ENCODE results near the gene OGA. TPM values are rescaled to one million over a fixed set of nuclear protein-coding genes. Genes with fewer than 3 reads are reported as not detected.

Gene OGA
- polyA plus RNA-seq, 3 donors: 6.9 to 104 (median 15.3) TPM

DNA sequence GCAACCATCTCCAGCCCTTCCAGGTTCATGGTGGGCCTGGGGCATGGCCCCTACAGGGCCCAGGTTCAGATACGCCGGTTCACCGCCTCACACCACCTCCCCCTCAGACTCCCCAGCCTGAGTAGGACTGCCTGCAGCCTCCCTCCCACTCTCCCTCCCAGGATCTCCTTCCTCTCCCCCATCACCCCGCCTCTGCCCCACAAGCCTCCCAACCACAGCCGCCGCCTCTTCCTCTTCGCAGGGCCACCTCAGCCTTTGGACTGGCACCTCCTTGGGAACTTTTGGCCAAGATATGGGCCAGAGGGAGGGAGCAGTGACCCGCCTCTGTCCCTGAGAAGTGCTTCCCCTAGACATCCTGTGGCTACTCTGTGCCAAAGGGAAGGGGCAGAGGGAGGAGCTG, 16.1 kb upstream of the OGA start:
- Histone ChIP-seq H3K79me2 (ENCODE audit: insufficient read depth, low read length) (no peaks in the 10 kb centered on the region), H3K4me1 (ENCODE audit: control insufficient read depth in 1 of 2, insufficient read depth in 2 of 2, low read length in 2 of 2) (peaks cover 46 to 50% of the 10 kb centered on the region in 2 donors), H2AFZ (ENCODE audit: insufficient read depth, low read depth, low read length, poor library complexity, severe bottlenecking) (no peak overlapping the region), H3K36me3 (replicated peaks in 1 of 2; ENCODE audit: control insufficient read depth in 1 of 2, insufficient read depth in 2 of 2, low read length in 2 of 2) (no peaks in the 10 kb centered on the region), H3K9me3 (replicated peaks in 1 of 2; ENCODE audit: control insufficient read depth in 1 of 2, insufficient read depth in 1 of 2, low read length in 2 of 2) (no peaks in the 10 kb centered on the region), H3K4me3 (replicated peaks in 1 of 3; ENCODE audit: low read depth in 2 of 3, low read length in 3 of 3) (peak overlapping the region in 1 of 3 experiments; percentile 32), H4K20me1 (ENCODE audit: insufficient read depth, low read length) (peaks cover 49% of the 10 kb centered on the region), H3K27ac (ENCODE audit: low read depth in 1 of 2, low read length in 2 of 2) (peak overlapping the region in 1 of 2 donors; percentile 42), H3K9ac (ENCODE audit: insufficient read depth, low read length, poor library complexity, severe bottlenecking) (no peak overlapping the region), H3K4me2 (replicated peaks; ENCODE audit: extremely low read depth, low read length, poor library complexity, severe bottlenecking) (peak overlapping the region; percentile 46), H3K27me3 (ENCODE audit: control insufficient read depth in 2 of 2, insufficient read depth in 2 of 2, low read length in 2 of 2) (no peaks in the 10 kb centered on the region)
- Mint-ChIP-seq H3K4me3 (peak overlapping the region in 1 of 2 donors; percentile 52), H3K9me3 (no peaks in the 10 kb centered on the region), H3K36me3 (peaks cover 0 to 7% of the 10 kb centered on the region in 2 donors), H3K27ac (peak overlapping the region in 2 of 7 donors; percentile 22 to 73), H3K4me1 (peaks cover 57% of the 10 kb centered on the region), H3K27me3 (ENCODE audit: low read depth in 3 of 3) (peaks cover 1 to 3% (median 2%) of the 10 kb centered on the region in 3 donors)
- intact Hi-C loops (cut with micrococcal nuclease): loop anchor here in 1 of 2 donors (5.0 kb wide), 1 partner anchor 318 kb away; the partner anchor contains the start of gene NOLC1
- WGBS (ENCODE audit: insufficient coverage): 2% methylated on average over 4 of the region's 8 CpGs
- peak; percentile 49 to 71 (median 54) for DNase-seq
- TF ChIP-seq, protein P1, sequence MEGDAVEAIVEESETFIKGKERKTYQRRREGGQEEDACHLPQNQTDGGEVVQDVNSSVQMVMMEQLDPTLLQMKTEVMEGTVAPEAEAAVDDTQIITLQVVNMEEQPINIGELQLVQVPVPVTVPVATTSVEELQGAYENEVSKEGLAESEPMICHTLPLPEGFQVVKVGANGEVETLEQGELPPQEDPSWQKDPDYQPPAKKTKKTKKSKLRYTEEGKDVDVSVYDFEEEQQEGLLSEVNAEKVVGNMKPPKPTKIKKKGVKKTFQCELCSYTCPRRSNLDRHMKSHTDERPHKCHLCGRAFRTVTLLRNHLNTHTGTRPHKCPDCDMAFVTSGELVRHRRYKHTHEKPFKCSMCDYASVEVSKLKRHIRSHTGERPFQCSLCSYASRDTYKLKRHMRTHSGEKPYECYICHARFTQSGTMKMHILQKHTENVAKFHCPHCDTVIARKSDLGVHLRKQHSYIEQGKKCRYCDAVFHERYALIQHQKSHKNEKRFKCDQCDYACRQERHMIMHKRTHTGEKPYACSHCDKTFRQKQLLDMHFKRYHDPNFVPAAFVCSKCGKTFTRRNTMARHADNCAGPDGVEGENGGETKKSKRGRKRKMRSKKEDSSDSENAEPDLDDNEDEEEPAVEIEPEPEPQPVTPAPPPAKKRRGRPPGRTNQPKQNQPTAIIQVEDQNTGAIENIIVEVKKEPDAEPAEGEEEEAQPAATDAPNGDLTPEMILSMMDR (IDR thresholded peaks at IDR 0.05): no peak

GRCh38 chr10:101833466-101833865, 15.2 kb upstream of the OGA start:
- intact Hi-C loops (cut with micrococcal nuclease): loop anchor here in 1 of 2 donors (5.0 kb wide), 1 partner anchor 319 kb away; the partner anchor contains the start of gene NOLC1
- Histone ChIP-seq H3K4me3 (replicated peaks in 1 of 3; ENCODE audit: low read depth in 2 of 3, low read length in 3 of 3) (no peak overlapping the region), H2AFZ (ENCODE audit: insufficient read depth, low read depth, low read length, poor library complexity, severe bottlenecking) (no peak overlapping the region), H3K27me3 (ENCODE audit: control insufficient read depth in 2 of 2, insufficient read depth in 2 of 2, low read length in 2 of 2) (no peaks in the 10 kb centered on the region), H4K20me1 (ENCODE audit: insufficient read depth, low read length) (peaks cover 40% of the 10 kb centered on the region), H3K9me3 (replicated peaks in 1 of 2; ENCODE audit: control insufficient read depth in 1 of 2, insufficient read depth in 1 of 2, low read length in 2 of 2) (no peaks in the 10 kb centered on the region), H3K27ac (ENCODE audit: low read depth in 1 of 2, low read length in 2 of 2) (no peak overlapping the region), H3K4me2 (replicated peaks; ENCODE audit: extremely low read depth, low read length, poor library complexity, severe bottlenecking) (no peak overlapping the region), H3K9ac (ENCODE audit: insufficient read depth, low read length, poor library complexity, severe bottlenecking) (no peak overlapping the region), H3K4me1 (ENCODE audit: control insufficient read depth in 1 of 2, insufficient read depth in 2 of 2, low read length in 2 of 2) (peaks cover 54 to 57% of the 10 kb centered on the region in 2 donors), H3K79me2 (ENCODE audit: insufficient read depth, low read length) (no peaks in the 10 kb centered on the region), H3K36me3 (replicated peaks in 1 of 2; ENCODE audit: control insufficient read depth in 1 of 2, insufficient read depth in 2 of 2, low read length in 2 of 2) (no peaks in the 10 kb centered on the region)
- no peaks in the 10 kb centered on the region for H3K9me3 Mint-ChIP-seq
- peaks cover 0 to 2% (median 2%) of the 10 kb centered on the region in 3 donors for H3K27me3 Mint-ChIP-seq (ENCODE audit: low read depth in 3 of 3)
- TF ChIP-seq, protein P1 (IDR thresholded peaks at IDR 0.05): no peak
- no peak for DNase-seq
- peaks cover 0 to 5% of the 10 kb centered on the region in 2 donors for H3K36me3 Mint-ChIP-seq
- H3K4me1 Mint-ChIP-seq: peaks cover 59% of the 10 kb centered on the region
- H3K4me3 Mint-ChIP-seq: no peak overlapping the region
- WGBS (ENCODE audit: insufficient coverage): no CpG with 5 or more reads among the region's 1 CpG
- peak overlapping the region in 2 of 7 donors; percentile 52 to 63 for H3K27ac Mint-ChIP-seq

Data from CD14-positive monocyte (primary cell).